Liver (tissue), 9 donors: ENCODE results near the gene PLP2. TPM values are rescaled to one million over a fixed set of nuclear protein-coding genes. Genes with fewer than 3 reads are reported as not detected.

Experiments
- DNase-seq: peaks from one replicate; pipeline ENCODE4 v3.0.0-alpha.2; 2017; ENCODE audit warnings: low spot score
- H3K27ac ChIP-seq, 2 donors: one replicate each; pipeline ENCODE4 v1.7.0; 2013; ENCODE audit warnings: inconsistent platforms in 2 of 2, low read length in 2 of 2, control low read depth in 1 of 2, low read depth in 1 of 2, mild to moderate bottlenecking in 1 of 2
- H3K27me3 ChIP-seq, 4 donors: one replicate each; pipeline versions ENCODE4 v1.6.1 to v1.7.0; 2013; ENCODE audit warnings: low read length in 3 of 4, inconsistent platforms in 1 of 4, mild to moderate bottlenecking in 1 of 4, moderate library complexity in 1 of 4; ENCODE audit not compliant: control insufficient read depth in 4 of 4, insufficient read depth in 4 of 4
- H3K36me3 ChIP-seq, 4 donors: one replicate each; pipeline versions ENCODE4 v1.6.1 to v1.7.0; 2013; ENCODE audit warnings: low read length in 3 of 4, mild to moderate bottlenecking in 3 of 4, low read depth in 1 of 4, moderate library complexity in 1 of 4; ENCODE audit not compliant: control insufficient read depth in 4 of 4, insufficient read depth in 3 of 4
- H3K4me1 ChIP-seq, 4 donors: one replicate each; pipeline versions ENCODE4 v1.6.1 to v1.7.0; 2013; ENCODE audit warnings: low read length in 3 of 4, mild to moderate bottlenecking in 3 of 4, moderate library complexity in 1 of 4; ENCODE audit not compliant: control insufficient read depth in 4 of 4, insufficient read depth in 4 of 4
- H3K4me3 ChIP-seq, 3 donors: one replicate each; pipeline versions ENCODE4 v1.6.1 to v1.7.0; 2013; ENCODE audit warnings: low read length in 3 of 3, control low read depth in 1 of 3, low read depth in 1 of 3, mild to moderate bottlenecking in 1 of 3
- H3K9ac ChIP-seq, 2 donors: one replicate each; pipeline ENCODE4 v1.7.0; 2013; ENCODE audit warnings: low read length in 2 of 2, mild to moderate bottlenecking in 2 of 2, moderate library complexity in 2 of 2, control low read depth in 1 of 2, low read depth in 1 of 2
- H3K9me3 ChIP-seq, 4 donors: one replicate each; pipeline versions ENCODE4 v1.6.1 to v1.7.0; 2013; ENCODE audit warnings: low read length in 3 of 4; ENCODE audit not compliant: control insufficient read depth in 4 of 4
- ATF3 ChIP-seq: IDR thresholded peaks from 2 replicates; pipeline ENCODE4 v1.6.1; 2016; ENCODE audit warnings: antibody characterized with exemption
- CTCF ChIP-seq: fragments of 150-350 bp; IDR thresholded peaks from 2 replicates; pipeline ENCODE4 v1.5.1; 2017; ENCODE audit warnings: improper control_type of control experiment, low read depth, low read length; ENCODE audit not compliant: missing input control
- EGR1 ChIP-seq, 2 donors: IDR thresholded peaks; 2 replicates each; pipeline ENCODE4 v1.6.1; 2016 to 2018; ENCODE audit warnings: antibody characterized with exemption in 2 of 2, low read depth in 2 of 2
- FOXA1 ChIP-seq: IDR thresholded peaks from 2 replicates; pipeline ENCODE4 v1.6.1; 2016; ENCODE audit warnings: antibody characterized with exemption
- FOXA2 ChIP-seq: IDR thresholded peaks from 2 replicates; pipeline ENCODE4 v1.6.1; 2016; ENCODE audit warnings: antibody characterized with exemption
- HNF4A ChIP-seq, 2 donors: conservative IDR thresholded peaks; 2 replicates each; pipeline ENCODE4 v1.6.1; 2016; ENCODE audit warnings: antibody characterized with exemption in 2 of 2, mild to moderate bottlenecking in 2 of 2
- HNF4G ChIP-seq: IDR thresholded peaks from 2 replicates; pipeline ENCODE4 v1.6.1; 2016; ENCODE audit warnings: antibody characterized with exemption
- MAX ChIP-seq: IDR thresholded peaks from 2 replicates; pipeline ENCODE4 v1.6.1; 2016; ENCODE audit warnings: antibody characterized with exemption
- NR2F2 ChIP-seq: IDR thresholded peaks from 2 replicates; pipeline ENCODE4 v1.6.1; 2016; ENCODE audit warnings: antibody characterized with exemption
- RAD21 ChIP-seq, 2 donors: IDR thresholded peaks; 2 replicates each; pipeline ENCODE4 v1.6.1; 2016; ENCODE audit warnings: antibody characterized with exemption in 2 of 2, mild to moderate bottlenecking in 2 of 2
- REST ChIP-seq: IDR thresholded peaks from 2 replicates; pipeline ENCODE4 v1.6.1; 2016; ENCODE audit warnings: antibody characterized with exemption, mild to moderate bottlenecking
- RXRA ChIP-seq, 2 donors: IDR thresholded peaks; 2 replicates each; pipeline ENCODE4 v1.6.1; 2017 to 2018; ENCODE audit warnings: antibody characterized with exemption in 2 of 2, mild to moderate bottlenecking in 1 of 2
- SP1 ChIP-seq: IDR thresholded peaks from 2 replicates; pipeline ENCODE4 v1.6.1; 2018; ENCODE audit warnings: antibody characterized with exemption, mild to moderate bottlenecking
- TAF1 ChIP-seq: conservative IDR thresholded peaks from 2 replicates; pipeline ENCODE4 v1.6.1; 2016; ENCODE audit warnings: antibody characterized with exemption, mild to moderate bottlenecking
- YY1 ChIP-seq: IDR thresholded peaks from 2 replicates; pipeline ENCODE4 v1.6.1; 2016; ENCODE audit warnings: antibody characterized with exemption, mild to moderate bottlenecking
- WGBS: extraction: QIAGEN DNeasy Blood & Tissue Kit; methylation state at CpG from one replicate; pipeline ENCODE4 v1.1.7; 2013; 5-methylcytosine and 5-hydroxymethylcytosine counted together
- polyA plus RNA-seq, 2 donors: library from polyadenylated mRNA; stranded (reverse) in 1 of 2; unstranded in 1 of 2; fragments of 200-250 nt in 1 of 2; fragments of >200 nt in 1 of 2; fragmentation: Nextera tagmentation in 1 of 2; extraction: Ambion mirVana in 1 of 2; gene quantifications; one replicate each; pipeline versions ENCODE4 v1.2.1 to v1.2.3, GENCODE V29; 2013 to 2015
- total RNA-seq, 2 donors: library from RNA; depleted of rRNA; stranded (reverse); fragments of >200 nt; gene quantifications; one replicate each; pipeline ENCODE4 v1.2.3, GENCODE V29; 2014
- donor health status: healthy.
- donor health status: healthy.
- donor health status: healthy.
- donor health status: healthy.
- donor health status: healthy.

PLP2 gene
- total and polyA plus RNA-seq, 4 donors: 2.4 to 24.5 (median 14.7) TPM

GRCh38 chrX:49165901-49166881 is 5.5 kb upstream of the PLP2 start:
- H3K9ac ChIP-seq: peak overlapping the region in 1 of 2 donors; percentile 27
- no peaks in the 10 kb centered on the region for H3K27me3 ChIP-seq
- DNase-seq: peak; percentile 77
- H3K36me3 ChIP-seq: no peaks in the 10 kb centered on the region
- peak overlapping the region; percentile 60 to 63 for H3K27ac ChIP-seq
- H3K4me3 ChIP-seq: no peak overlapping the region
- peaks cover 0 to 4% (median under 1%) of the 10 kb centered on the region in 4 donors for H3K4me1 ChIP-seq
- no peak for TF ChIP-seq YY1
- peak; percentile 10 for TF ChIP-seq CTCF
- TF ChIP-seq RXRA (IDR thresholded peaks at IDR 0.05): no peak
- peak; percentile 22 for TF ChIP-seq MAX
- no peak for TF ChIP-seq HNF4G
- no peak for TF ChIP-seq FOXA1
- TF ChIP-seq REST: peak; percentile 91
- peak; percentile 32 for TF ChIP-seq SP1
- H3K9me3 ChIP-seq: no peaks in the 10 kb centered on the region
- 54% methylated on average over 61 of the region's 61 CpGs for WGBS

GRCh38 chrX:49166914-49167739 is 4.6 kb upstream of the PLP2 start:
- Histone ChIP-seq H3K27ac (peak overlapping the region; percentile 60 to 63), H3K4me3 (no peak overlapping the region), H3K4me1 (peaks cover 0 to 7% (median 2%) of the 10 kb centered on the region in 4 donors), H3K27me3 (no peaks in the 10 kb centered on the region), H3K9ac (peak overlapping the region; percentile 3 to 27), H3K9me3 (no peaks in the 10 kb centered on the region), H3K36me3 (no peaks in the 10 kb centered on the region)
- WGBS: 42% methylated on average over 35 of the region's 35 CpGs
- no peak for DNase-seq
- TF ChIP-seq HNF4A (conservative IDR thresholded peaks at IDR 0.05): no peak
- no peak for TF ChIP-seq HNF4G
- TF ChIP-seq EGR1 (IDR thresholded peaks at IDR 0.05; ENCODE audit: low read depth in 2 of 2): no peak
- no peak for TF ChIP-seq CTCF
- TF ChIP-seq SP1: no peak
- no peak for TF ChIP-seq FOXA1
- TF ChIP-seq RAD21 (IDR thresholded peaks at IDR 0.05): no peak
- no peak for TF ChIP-seq FOXA2
- TF ChIP-seq TAF1: no peak
- no peak for TF ChIP-seq RXRA (IDR thresholded peaks at IDR 0.05)
- no peak for TF ChIP-seq ATF3
- no peak for TF ChIP-seq YY1
- TF ChIP-seq MAX: no peak
- no peak for TF ChIP-seq NR2F2
